ENCODE data around the gene CD36. TPM values are rescaled to one million over a fixed set of nuclear protein-coding genes. Genes with fewer than 3 reads are reported as not detected.

Gene CD36
- total and polyA plus RNA-seq, 2 donors (not counting 3 experiments of a cell fraction or from before 2014, with no cell fraction given) = 0.58 to 0.87 TPM

GRCh38 chr7:80637454-80637853 is 988 bp upstream of the CD36 start:
- H3K36me3 ChIP-seq (ENCODE audit: control insufficient read depth in 2 of 2, extremely low read depth in 1 of 2, insufficient read depth in 2 of 2, low read length in 2 of 2) = no peaks in the 10 kb centered on the region
- dilution Hi-C loops (cut with MboI; ENCODE audit: extremely low pct_ligation_motif_present, low sequenced_read_pairs) = no loop called here
- POLR2A ChIA-PET = no interaction called here
- intact Hi-C loops (cut with micrococcal nuclease) = no loop called here
- BruUV-seq (replicated peaks) = no TSS peak
- CTCF ChIA-PET = no interaction called here
- no peak for TF ChIP-seq JUN (IDR thresholded peaks at IDR 0.05; ENCODE audit: borderline replicate concordance, insufficient read depth, insufficient read length, low read depth)
- H3K79me2 ChIP-seq (ENCODE audit: control insufficient read depth, insufficient read depth, low read length) = no peaks in the 10 kb centered on the region
- H3K4me2 ChIP-seq (ENCODE audit: insufficient read depth, low read length) = no peak overlapping the region
- no peak overlapping the region for H2AFZ ChIP-seq (ENCODE audit: low read depth, low read length)
- H3K9ac ChIP-seq (replicated peaks; ENCODE audit: extremely low read depth, insufficient read depth, low read length) = no peak overlapping the region
- no peak for FAIRE-seq
- no peaks in the 10 kb centered on the region for H3K4me1 ChIP-seq (ENCODE audit: control insufficient read depth, extremely low read depth, insufficient read depth, low read length)
- no peaks in the 10 kb centered on the region for H3K27me3 ChIP-seq (ENCODE audit: control insufficient read depth in 2 of 2, insufficient read depth in 2 of 2, low read length in 2 of 2)
- no peak for DNase-seq (ENCODE audit: low read depth, low spot score)
- H3K9me1 ChIP-seq (replicated peaks; ENCODE audit: control insufficient read depth, extremely low read depth, insufficient read depth, low read length) = no peaks in the 10 kb centered on the region
- no peaks in the 10 kb centered on the region for H4K20me1 ChIP-seq (replicated peaks; ENCODE audit: control insufficient read depth, extremely low read depth, insufficient read depth, low read length)
- H3K27ac ChIP-seq (ENCODE audit: insufficient read depth, low read depth, low read length) = no peak overlapping the region
- no peaks in the 10 kb centered on the region for H3K9me3 ChIP-seq (replicated peaks; ENCODE audit: control insufficient read depth, insufficient read depth, low read length)
- no peak overlapping the region for H3K4me3 ChIP-seq (replicated peaks in 1 of 3; ENCODE audit: insufficient read depth in 1 of 3, low read depth in 1 of 3, low read length in 3 of 3)

GRCh38 chr7:80639011-80639410 is 569 bp downstream of the CD36 start:
- no peak for DNase-seq (ENCODE audit: low read depth, low spot score)
- H3K9me1 ChIP-seq (replicated peaks; ENCODE audit: control insufficient read depth, extremely low read depth, insufficient read depth, low read length) = no peaks in the 10 kb centered on the region
- no TSS peak for BruUV-seq (replicated peaks)
- intact Hi-C loops (cut with micrococcal nuclease) (no loop called here), dilution Hi-C loops (cut with MboI; ENCODE audit: extremely low pct_ligation_motif_present, low sequenced_read_pairs) (no loop called here)
- no peak for TF ChIP-seq MAX (IDR thresholded peaks at IDR 0.05; ENCODE audit: insufficient read depth, insufficient read length)
- no peak for TF ChIP-seq FOS (IDR thresholded peaks at IDR 0.05; ENCODE audit: borderline replicate concordance, insufficient read depth, low read length)
- TF ChIP-seq POLR2AphosphoS5 (IDR thresholded peaks at IDR 0.05; ENCODE audit: insufficient read depth, low read depth, low read length) = no peak
- TF ChIP-seq JUN (IDR thresholded peaks at IDR 0.05; ENCODE audit: borderline replicate concordance, insufficient read depth, insufficient read length, low read depth) = no peak
- TF ChIP-seq CTCF (IDR thresholded peaks at IDR 0.05; ENCODE audit: extremely low read depth in 1 of 2, insufficient read depth in 1 of 2, low read depth in 1 of 2, low read length in 2 of 2) = no peak
- TF ChIP-seq EZH2 (IDR thresholded peaks at IDR 0.05; ENCODE audit: borderline replicate concordance, low read depth, low read length, severe bottlenecking) = no peak
- no peak overlapping the region for H2AFZ ChIP-seq (ENCODE audit: low read depth, low read length)
- CTCF ChIA-PET = no interaction called here
- H4K20me1 ChIP-seq (replicated peaks; ENCODE audit: control insufficient read depth, extremely low read depth, insufficient read depth, low read length) = no peaks in the 10 kb centered on the region
- POLR2A ChIA-PET = no interaction called here
- H3K9me3 ChIP-seq (replicated peaks; ENCODE audit: control insufficient read depth, insufficient read depth, low read length) = no peaks in the 10 kb centered on the region
- no peak for FAIRE-seq
- H3K27me3 ChIP-seq (ENCODE audit: control insufficient read depth in 2 of 2, insufficient read depth in 2 of 2, low read length in 2 of 2) = no peaks in the 10 kb centered on the region
- no peak overlapping the region for H3K27ac ChIP-seq (ENCODE audit: insufficient read depth, low read depth, low read length)
- H3K9ac ChIP-seq (replicated peaks; ENCODE audit: extremely low read depth, insufficient read depth, low read length) = no peak overlapping the region
- H3K79me2 ChIP-seq (ENCODE audit: control insufficient read depth, insufficient read depth, low read length) = no peaks in the 10 kb centered on the region
- no peak overlapping the region for H3K4me3 ChIP-seq (replicated peaks in 1 of 3; ENCODE audit: insufficient read depth in 1 of 3, low read depth in 1 of 3, low read length in 3 of 3)
- H3K4me2 ChIP-seq (ENCODE audit: insufficient read depth, low read length) = no peak overlapping the region
- no peaks in the 10 kb centered on the region for H3K36me3 ChIP-seq (ENCODE audit: control insufficient read depth in 2 of 2, extremely low read depth in 1 of 2, insufficient read depth in 2 of 2, low read length in 2 of 2)
- H3K4me1 ChIP-seq (ENCODE audit: control insufficient read depth, extremely low read depth, insufficient read depth, low read length) = no peaks in the 10 kb centered on the region
